Body of pancreas (tissue), 4 donors: ENCODE results near the gene FOXL1. TPM values are rescaled to one million over a fixed set of nuclear protein-coding genes. Genes with fewer than 3 reads are reported as not detected.
"Not testable (repeated sequence)": the region's sequence is repeated elsewhere in the genome, so short reads cannot be mapped to it uniquely, and the experiment has no call there.

Experiments
- ATAC-seq: fragments of 150-250 bp; one replicate; pipeline ENCODE4 v1.9.1; 2016
- DNase-seq, 4 donors: peaks; one replicate each; pipeline ENCODE4 v3.0.0-alpha.2; 2019
- H3K27ac ChIP-seq, 4 donors: fragments of 200-600 bp; sonication (generic); 1 replicate in 3 of 4; 2 replicates in 1 of 4; pipeline versions ENCODE4 v1.5.1 to v1.6.1; 2016 to 2019; ENCODE audit warnings: mild to moderate bottlenecking in 1 of 4, mixed read lengths in 1 of 4, moderate library complexity in 1 of 4
- H3K27me3 ChIP-seq, 2 donors: fragments of 200-600 bp; sonication (generic); one replicate each; pipeline ENCODE4 v1.6.0; 2016; ENCODE audit warnings: mild to moderate bottlenecking in 1 of 2
- H3K36me3 ChIP-seq, 2 donors: fragments of 200-600 bp; sonication (generic); replicated peaks in 1 of 2; 2 replicates each; pipeline ENCODE4 v1.5.1; 2016; ENCODE audit warnings: low read depth in 2 of 2; ENCODE audit not compliant: insufficient read depth in 1 of 2
- H3K4me1 ChIP-seq: fragments of 200-600 bp; sonication (generic); one replicate; pipeline ENCODE4 v1.6.0; 2016
- H3K4me3 ChIP-seq, 2 donors: fragments of 200-600 bp; sonication (generic); 1 replicate in 1 of 2; 2 replicates in 1 of 2; pipeline ENCODE4 v1.5.1; 2016 to 2019
- H3K9me3 ChIP-seq, 3 donors: fragments of 200-600 bp; sonication (generic); 1 replicate in 2 of 3; 2 replicates in 1 of 3; pipeline ENCODE4 v1.5.1; 2016
- POLR2A ChIP-seq, 3 donors: fragments of 450-650 bp; IDR thresholded peaks; one replicate each; pipeline ENCODE4 v1.6.1; 2016; ENCODE audit warnings: antibody characterized with exemption in 3 of 3, mild to moderate bottlenecking in 2 of 3
- WGBS, 2 donors: methylation state at CpG; one replicate each; pipeline ENCODE4 v1.1.5; 2017; 5-methylcytosine and 5-hydroxymethylcytosine counted together
- intact Hi-C: fragments of 100-400 bp; cut with DNase I; formaldehyde crosslinking; loops from one replicate; pipeline ENCODE4 v1.15.1; 2023
- total RNA-seq, 2 donors: library from RNA; depleted of rRNA; stranded (reverse); fragments of >200 nt; gene quantifications; one replicate each; pipeline ENCODE4 v1.1.0, GENCODE V29; 2016
- TF ChIP-seq, protein P1 (sequence below), 7 experiments: fragments of 450-650 bp in 4 of 7; fragments of 200-600 bp in 3 of 7; sonication (generic) in 3 of 7; IDR thresholded peaks; one replicate each; pipeline ENCODE4 v1.5.1; 2016 to 2019; ENCODE audit warnings: antibody characterized with exemption in 7 of 7

Gene FOXL1
- total RNA-seq, 2 donors from 2014 or later = 0.52 TPM; not detected in 1

DNA sequence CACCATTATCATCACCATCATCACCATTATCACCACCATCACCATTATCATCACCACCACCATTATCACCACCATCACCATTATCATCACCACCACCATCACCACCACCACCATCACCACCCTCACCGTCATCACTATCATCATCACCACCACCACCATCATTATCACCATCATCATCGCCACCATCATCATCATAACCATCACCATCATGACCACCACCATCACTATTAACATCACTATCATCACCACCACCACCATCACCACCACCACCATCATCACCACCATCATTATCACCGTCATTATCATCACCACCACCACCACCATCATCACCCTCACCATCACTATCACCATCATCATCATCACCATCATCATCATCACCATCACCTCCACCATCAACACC, 9.1 kb downstream of the FOXL1 start:
- Histone ChIP-seq H3K4me1 (no peaks in the 10 kb centered on the region), H3K36me3 (no peaks in the 10 kb centered on the region), H3K27ac (no peak overlapping the region), H3K9me3 (no peaks in the 10 kb centered on the region), H3K27me3 (no peaks in the 10 kb centered on the region), H3K4me3 (no peak overlapping the region)
- 71 to 85% methylated on average over 3 of the region's 3 CpGs for WGBS, 2 donors
- ATAC-seq (no peak), DNase-seq (no peak)
- no peak for TF ChIP-seq POLR2A (IDR thresholded peaks at IDR 0.05)
- TF ChIP-seq, protein P1, sequence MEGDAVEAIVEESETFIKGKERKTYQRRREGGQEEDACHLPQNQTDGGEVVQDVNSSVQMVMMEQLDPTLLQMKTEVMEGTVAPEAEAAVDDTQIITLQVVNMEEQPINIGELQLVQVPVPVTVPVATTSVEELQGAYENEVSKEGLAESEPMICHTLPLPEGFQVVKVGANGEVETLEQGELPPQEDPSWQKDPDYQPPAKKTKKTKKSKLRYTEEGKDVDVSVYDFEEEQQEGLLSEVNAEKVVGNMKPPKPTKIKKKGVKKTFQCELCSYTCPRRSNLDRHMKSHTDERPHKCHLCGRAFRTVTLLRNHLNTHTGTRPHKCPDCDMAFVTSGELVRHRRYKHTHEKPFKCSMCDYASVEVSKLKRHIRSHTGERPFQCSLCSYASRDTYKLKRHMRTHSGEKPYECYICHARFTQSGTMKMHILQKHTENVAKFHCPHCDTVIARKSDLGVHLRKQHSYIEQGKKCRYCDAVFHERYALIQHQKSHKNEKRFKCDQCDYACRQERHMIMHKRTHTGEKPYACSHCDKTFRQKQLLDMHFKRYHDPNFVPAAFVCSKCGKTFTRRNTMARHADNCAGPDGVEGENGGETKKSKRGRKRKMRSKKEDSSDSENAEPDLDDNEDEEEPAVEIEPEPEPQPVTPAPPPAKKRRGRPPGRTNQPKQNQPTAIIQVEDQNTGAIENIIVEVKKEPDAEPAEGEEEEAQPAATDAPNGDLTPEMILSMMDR (IDR thresholded peaks at IDR 0.05) = no peak
- intact Hi-C loops = no loop called here

DNA sequence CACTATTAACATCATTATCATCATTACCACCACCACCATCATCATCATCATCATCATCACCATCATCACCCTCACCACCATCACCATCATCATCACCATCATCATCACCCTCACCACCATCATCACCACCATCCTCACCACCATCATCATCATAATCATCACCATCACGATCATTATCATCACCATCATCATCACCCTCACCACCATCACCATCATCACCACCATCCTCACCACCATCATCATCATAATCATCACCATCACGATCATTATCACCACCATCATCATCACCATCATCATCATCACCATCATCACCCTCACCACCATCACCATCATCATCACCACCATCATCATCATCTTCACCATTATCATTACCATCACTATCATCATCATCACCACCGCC, 9.6 kb downstream of the FOXL1 start:
- not testable (repeated sequence) for DNase-seq

DNA sequence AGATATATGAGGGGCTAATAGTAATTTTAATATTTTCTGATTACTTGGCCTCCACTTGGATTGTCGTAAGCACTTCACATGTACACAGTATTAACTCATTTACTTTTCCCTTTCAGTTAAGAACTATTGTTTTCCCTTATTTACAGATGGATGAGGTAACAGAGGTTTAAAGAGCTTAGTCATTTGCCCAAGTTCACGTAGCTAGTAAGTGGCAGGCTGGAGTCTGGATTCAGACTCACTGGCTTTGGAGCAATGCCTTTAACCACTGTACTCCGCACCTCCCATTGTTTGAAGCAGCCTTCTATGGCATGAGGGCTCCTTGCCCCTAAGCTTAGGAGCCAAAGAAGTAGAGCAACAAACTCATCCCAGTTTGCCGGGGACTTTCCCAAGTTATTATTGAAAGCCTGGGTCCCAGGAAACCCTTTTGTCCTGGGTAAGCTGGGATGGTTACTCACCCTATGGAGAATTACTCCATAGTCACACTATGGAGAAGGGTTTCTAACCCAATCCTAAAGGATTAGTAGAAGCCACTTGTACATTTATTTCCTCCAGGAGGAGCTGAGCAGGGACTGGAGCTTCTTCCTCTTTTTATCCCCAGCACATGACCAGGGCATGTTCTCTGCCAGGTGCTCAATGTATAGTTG, 12.3 kb downstream of the FOXL1 start:
- no peaks in the 10 kb centered on the region for H3K4me1 ChIP-seq
- TF ChIP-seq POLR2A (IDR thresholded peaks at IDR 0.05) = no peak
- TF ChIP-seq, protein P1 (IDR thresholded peaks at IDR 0.05) = no peak
- H3K36me3 ChIP-seq = no peaks in the 10 kb centered on the region
- peaks cover 0 to 5% of the 10 kb centered on the region in 2 donors for H3K27me3 ChIP-seq
- intact Hi-C loops = no loop called here
- no peak overlapping the region for H3K4me3 ChIP-seq
- 50 to 53% methylated on average over 3 to 4 of the region's 4 CpGs for WGBS, 2 donors
- no peaks in the 10 kb centered on the region for H3K9me3 ChIP-seq
- DNase-seq (no peak), ATAC-seq (no peak)
- no peak overlapping the region for H3K27ac ChIP-seq

More for the DNA sequence above, 9.6 kb downstream of the FOXL1 start:
- 73 to 80% methylated on average over 3 of the region's 3 CpGs for WGBS, 2 donors
- H3K9me3 ChIP-seq, H3K27ac ChIP-seq, intact Hi-C loops, H3K27me3 ChIP-seq, H3K36me3 ChIP-seq, H3K4me1 ChIP-seq, H3K4me3 ChIP-seq, ATAC-seq: not testable (repeated sequence)

DNA sequence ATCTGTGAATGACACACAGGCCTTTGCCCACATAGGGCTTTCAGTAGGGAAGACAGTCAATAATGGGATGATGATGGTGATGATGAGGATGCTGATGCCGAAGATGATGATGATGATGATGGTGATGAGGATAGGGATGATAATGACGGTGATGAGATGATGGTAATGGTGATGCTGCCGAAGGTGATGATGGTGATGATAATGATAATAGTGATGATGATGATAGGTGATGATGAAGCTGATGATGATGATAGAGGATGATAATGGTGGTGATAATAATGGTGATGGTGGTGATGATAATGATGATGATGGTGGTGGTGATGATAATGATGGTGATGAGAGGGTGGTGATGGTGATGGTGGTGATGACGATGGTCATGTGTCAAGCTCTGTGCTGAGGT, 12.9 kb downstream of the FOXL1 start:
- H3K27me3 ChIP-seq = peaks cover 0 to 5% of the 10 kb centered on the region in 2 donors
- 66 to 67% methylated on average over 4 of the region's 4 CpGs for WGBS, 2 donors
- H3K9me3 ChIP-seq = no peaks in the 10 kb centered on the region
- no peak overlapping the region for H3K27ac ChIP-seq
- intact Hi-C loops = no loop called here
- H3K4me1 ChIP-seq = no peaks in the 10 kb centered on the region
- no peaks in the 10 kb centered on the region for H3K36me3 ChIP-seq
- H3K4me3 ChIP-seq = no peak overlapping the region
- ATAC-seq (no peak), DNase-seq (no peak)
- TF ChIP-seq, protein P1 (IDR thresholded peaks at IDR 0.05) = no peak
- no peak for TF ChIP-seq POLR2A (IDR thresholded peaks at IDR 0.05)

DNA sequence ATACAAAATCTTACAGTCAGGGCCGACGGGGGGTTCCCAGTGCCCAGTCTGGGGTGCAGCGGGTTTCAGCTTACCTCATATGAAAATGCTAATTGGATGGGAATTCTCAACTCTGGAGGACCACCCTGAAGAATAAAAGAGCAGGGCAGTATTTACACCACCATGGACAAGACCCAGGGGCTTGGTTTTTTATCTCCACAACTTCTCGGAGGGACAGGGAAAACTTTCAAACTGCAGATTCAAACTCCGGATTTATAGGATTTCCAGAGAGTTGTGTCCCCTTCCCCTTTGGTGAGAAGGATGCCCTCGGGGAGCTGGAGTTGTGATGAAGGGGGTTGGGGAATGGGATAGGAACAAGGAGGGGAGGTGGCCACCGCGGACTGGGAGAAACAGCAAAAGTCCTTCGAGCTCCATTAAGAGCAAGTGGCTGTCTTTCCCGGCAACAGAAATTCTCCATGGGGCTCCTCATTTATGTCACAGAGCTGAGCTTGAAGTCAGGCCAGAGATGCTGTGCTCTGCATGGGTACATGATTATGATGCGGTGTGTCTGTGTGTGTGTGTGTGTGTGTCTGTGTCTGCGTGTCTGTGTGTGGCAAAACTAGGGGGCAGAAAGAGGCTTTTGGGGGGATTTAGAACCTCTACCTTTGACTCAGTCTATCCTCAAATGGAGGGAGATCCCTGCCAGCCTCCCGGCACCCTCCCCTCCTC, 15.7 kb downstream of the FOXL1 start:
- Histone ChIP-seq H3K36me3 (no peaks in the 10 kb centered on the region), H3K27me3 (peaks cover 0 to 5% of the 10 kb centered on the region in 2 donors), H3K4me1 (no peaks in the 10 kb centered on the region), H3K27ac (no peak overlapping the region), H3K9me3 (no peaks in the 10 kb centered on the region), H3K4me3 (no peak overlapping the region)
- whole genome bisulfite sequencing, 2 donors = 35 to 41% methylated on average over 13 of the region's 13 CpGs
- no peak for TF ChIP-seq POLR2A (IDR thresholded peaks at IDR 0.05)
- TF ChIP-seq, protein P1 (IDR thresholded peaks at IDR 0.05) = no peak
- ATAC-seq (no peak), DNase-seq (no peak)
- intact Hi-C loops = no loop called here
